RWPE1 (cell line): ENCODE results near the gene TMEM238.
"Not testable (repeated sequence)": the region's sequence is repeated elsewhere in the genome, so short reads cannot be mapped to it uniquely, and the experiment has no call there.

Source experiments
- CTCF ChIA-PET: fragments of 350-600 bp; sonication (Branson Sonifier 250); formaldehyde crosslinking; extraction: SDS; loops from one replicate; lab custom pipeline; 2021; lab: Yijun Ruan, JAX
- POLR2A ChIA-PET: fragments of 400-600 bp; formaldehyde crosslinking; extraction: SDS; loops from one replicate; lab custom pipeline; 2020; ENCODE audit warnings: antibody characterized with exemption; ENCODE audit not compliant: low non-redundant PET; lab: Yijun Ruan, JAX
- DNase-seq: peaks from one replicate; pipeline ENCODE4 v3.0.0; 2012; ENCODE audit warnings: low spot score
- H3K27ac ChIP-seq: fragments of 450-650 bp; 2 replicates; pipeline ENCODE4 v1.5.1; 2017
- TF ChIP-seq, protein P1 (sequence below): fragments of 450-650 bp; conservative IDR thresholded peaks from 2 replicates; pipeline ENCODE4 v1.5.1; 2017; ENCODE audit warnings: low read depth, mild to moderate bottlenecking

Gene TMEM238

DNA sequence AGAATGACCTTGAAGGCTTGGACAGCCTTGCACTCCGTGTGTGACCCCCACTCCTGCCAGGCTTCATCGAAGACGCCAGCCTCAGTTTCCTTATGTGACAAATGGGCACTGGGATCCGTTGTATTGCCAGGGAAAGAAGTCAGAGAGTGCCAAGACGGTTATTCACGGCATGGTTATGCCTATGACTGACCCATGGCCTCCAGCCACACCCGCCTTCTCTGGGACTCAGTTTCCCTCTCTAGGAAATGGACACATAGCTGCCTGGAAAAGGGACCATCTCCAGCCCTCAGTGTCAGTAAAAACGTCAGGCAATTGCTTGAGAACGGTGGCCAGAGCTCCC, 24.4 kb upstream of the TMEM238 start:
- H3K27ac ChIP-seq, result peak overlapping the region; percentile 97
- ChIA-PET POLR2A (no interaction called here), CTCF (interaction anchor here (0.7 to 1.0 kb wide), 2 partner anchors 13 to 29 kb away, joined by 3 to 6 read pairs; no protein-coding TSS in a partner anchor)
- TF ChIP-seq, protein P1, sequence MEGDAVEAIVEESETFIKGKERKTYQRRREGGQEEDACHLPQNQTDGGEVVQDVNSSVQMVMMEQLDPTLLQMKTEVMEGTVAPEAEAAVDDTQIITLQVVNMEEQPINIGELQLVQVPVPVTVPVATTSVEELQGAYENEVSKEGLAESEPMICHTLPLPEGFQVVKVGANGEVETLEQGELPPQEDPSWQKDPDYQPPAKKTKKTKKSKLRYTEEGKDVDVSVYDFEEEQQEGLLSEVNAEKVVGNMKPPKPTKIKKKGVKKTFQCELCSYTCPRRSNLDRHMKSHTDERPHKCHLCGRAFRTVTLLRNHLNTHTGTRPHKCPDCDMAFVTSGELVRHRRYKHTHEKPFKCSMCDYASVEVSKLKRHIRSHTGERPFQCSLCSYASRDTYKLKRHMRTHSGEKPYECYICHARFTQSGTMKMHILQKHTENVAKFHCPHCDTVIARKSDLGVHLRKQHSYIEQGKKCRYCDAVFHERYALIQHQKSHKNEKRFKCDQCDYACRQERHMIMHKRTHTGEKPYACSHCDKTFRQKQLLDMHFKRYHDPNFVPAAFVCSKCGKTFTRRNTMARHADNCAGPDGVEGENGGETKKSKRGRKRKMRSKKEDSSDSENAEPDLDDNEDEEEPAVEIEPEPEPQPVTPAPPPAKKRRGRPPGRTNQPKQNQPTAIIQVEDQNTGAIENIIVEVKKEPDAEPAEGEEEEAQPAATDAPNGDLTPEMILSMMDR, result no peak
- DNase-seq, result no peak

DNA sequence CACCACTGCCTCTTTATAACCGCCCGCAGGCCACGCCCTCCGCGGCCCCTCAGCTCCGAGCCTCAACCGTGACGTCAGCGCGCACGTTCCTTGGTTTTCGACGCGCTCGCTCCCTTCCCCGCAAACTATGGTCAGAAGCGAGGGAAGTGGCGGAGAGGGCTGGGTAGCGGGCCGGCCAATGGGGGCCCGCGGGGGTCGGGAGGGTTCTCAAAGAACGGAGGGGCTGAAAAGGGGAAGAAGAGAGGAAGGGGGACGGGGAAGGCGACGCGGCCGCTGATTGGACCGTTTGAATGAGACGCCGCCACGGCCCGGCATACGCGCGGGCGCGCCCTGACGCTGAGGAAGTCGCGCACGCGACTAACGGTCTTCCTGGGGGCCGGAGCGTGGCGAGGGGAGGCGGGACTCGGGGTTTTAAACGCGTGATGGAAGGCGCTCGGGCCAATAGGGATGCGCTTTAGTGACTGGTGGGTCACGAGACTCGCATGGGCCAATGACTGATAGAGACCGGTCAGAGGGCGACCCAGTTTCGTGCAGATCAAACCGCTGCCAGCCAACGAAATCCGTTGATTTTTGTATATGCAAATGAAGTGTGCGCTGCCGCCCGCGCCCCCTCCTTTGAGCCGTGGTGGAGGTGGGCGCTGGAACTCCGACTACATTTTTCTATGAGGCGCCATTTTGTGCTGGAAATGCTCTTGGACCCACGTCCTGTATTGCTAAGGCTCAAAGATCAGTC, 23.9 kb upstream of the TMEM238 start:
- DNase-seq, result peak; percentile 100
- CTCF ChIA-PET, result interaction anchor here (0.7 to 1.0 kb wide), 2 partner anchors 14 to 29 kb away, joined by 3 to 6 read pairs; no protein-coding TSS in a partner anchor
- TF ChIP-seq, protein P1, result no peak
- POLR2A ChIA-PET, result interaction anchor here (0.6 to 1.5 kb wide), 3 partner anchors 20 to 29 kb away, joined by 3 to 6 read pairs (median 4); partner anchors contain the start of gene TMEM238
- H3K27ac ChIP-seq, result peak overlapping the region; percentile 97

DNA sequence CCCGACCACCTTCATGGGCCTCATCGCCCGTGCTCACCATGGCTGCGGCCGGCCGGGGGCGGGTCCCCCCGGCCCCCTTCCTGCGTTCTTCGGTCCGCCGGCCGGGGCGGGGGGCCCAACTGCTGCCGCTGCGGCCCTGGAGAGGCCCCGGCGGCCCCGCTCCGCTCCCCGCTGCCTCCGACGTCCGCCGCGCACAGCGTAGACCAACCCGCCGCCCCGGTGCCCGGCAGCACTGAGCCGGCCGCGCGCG, 23.4 kb upstream of the TMEM238 start, which contains the start of gene UBE2S:
TSS of gene UBE2S (minus strand) at position 239 of the 250 bp plus-strand sequence. CDS start at position 40, 199 bp downstream.
- H3K27ac ChIP-seq, result peak within 1 kb of the TSS; percentile 97
- POLR2A ChIA-PET, result interaction anchor here (0.6 to 1.5 kb wide), 4 partner anchors 20 to 71 kb away, joined by 3 to 6 read pairs (median 4); partner anchors contain the start of gene TMEM238
- CTCF ChIA-PET, DNase-seq: not testable (repeated sequence)

DNA sequence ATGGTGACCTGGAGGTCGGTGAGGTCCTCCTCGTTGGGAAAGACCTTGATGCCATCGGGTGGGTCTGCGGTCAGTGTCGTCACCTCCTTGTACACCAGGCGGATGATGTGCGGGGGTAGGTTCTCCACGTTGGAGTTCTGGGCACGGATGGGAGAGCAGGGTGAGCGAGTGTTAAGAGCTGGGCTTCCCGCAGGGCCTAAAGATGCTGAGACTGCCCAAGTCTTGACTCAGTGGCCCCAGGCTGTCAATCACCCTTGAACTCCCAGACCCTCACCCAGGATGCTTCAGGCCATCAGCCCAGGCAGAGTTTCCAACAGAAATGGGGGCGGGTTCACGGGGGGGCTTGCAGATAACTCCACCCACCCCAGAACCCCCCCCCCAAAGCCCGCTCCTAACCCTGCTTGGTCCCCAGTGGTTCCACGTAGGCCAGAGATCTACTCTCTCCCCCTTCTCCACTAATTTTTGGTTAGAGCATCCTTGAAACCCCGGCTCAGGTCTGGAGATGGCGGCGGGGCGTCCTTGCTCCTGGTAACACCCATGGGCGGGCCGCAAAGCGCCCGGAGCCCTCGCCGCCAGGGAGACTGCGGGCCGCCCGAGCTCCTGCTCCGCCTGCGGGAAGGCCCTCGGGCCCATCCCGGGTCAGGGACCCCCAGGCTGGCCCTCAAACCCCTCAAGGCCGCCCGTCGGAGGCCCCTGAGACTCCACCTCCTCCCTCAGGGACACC, 22.9 kb upstream of the TMEM238 start:
- DNase-seq, result peak; percentile 34
- H3K27ac ChIP-seq, result peak overlapping the region; percentile 97
- POLR2A ChIA-PET, result interaction anchor here (0.6 to 1.5 kb wide), 5 partner anchors 19 to 218 kb away, joined by 3 to 6 read pairs (median 3); partner anchors contain the start of gene TMEM238
- CTCF ChIA-PET, result interaction anchor here (0.7 kb wide), 1 partner anchor 319 kb away, joined by 3 read pairs; no protein-coding TSS in a partner anchor
- TF ChIP-seq, protein P1, result no peak

DNA sequence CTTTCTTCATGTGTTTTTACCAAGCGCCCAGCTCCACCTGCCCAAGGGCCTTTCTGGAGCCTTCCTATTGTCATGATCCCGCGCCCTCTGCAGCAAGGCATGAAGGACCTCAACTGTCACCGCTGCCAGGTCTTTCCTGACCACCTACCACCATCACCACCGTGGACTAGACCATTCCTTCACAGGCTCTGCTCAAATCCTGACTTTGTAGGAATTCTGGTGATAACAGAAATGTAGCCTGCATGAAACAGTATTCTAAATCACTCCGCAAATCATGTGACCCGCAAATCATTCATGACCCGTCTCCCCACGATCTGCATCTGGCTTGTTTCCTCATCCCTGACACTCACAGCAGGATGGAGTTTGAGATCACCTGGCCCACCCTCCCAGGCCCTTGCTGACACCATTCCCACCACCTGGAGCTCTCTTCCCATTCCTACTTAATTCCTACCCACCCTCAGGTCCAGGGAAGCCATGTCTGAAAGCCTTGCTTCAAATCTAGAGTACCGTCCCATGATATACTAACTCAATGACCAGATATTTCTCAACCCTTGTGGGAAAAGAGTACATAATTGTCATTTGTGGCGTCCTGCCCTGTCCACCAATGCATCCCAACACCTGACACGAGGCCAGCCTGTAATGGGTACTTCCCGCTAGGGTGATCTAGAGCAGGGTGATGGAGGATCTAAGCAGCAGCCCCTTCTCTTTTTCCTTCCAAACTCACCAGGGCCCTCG, 22.2 kb upstream of the TMEM238 start:
- CTCF ChIA-PET, result interaction anchor here (0.7 kb wide), 1 partner anchor 318 kb away, joined by 3 read pairs; no protein-coding TSS in a partner anchor
- TF ChIP-seq, protein P1, result no peak
- no peak for DNase-seq
- POLR2A ChIA-PET, result interaction anchor here (0.6 to 1.5 kb wide), 2 partner anchors 18 to 193 kb away, joined by 4 to 6 read pairs; partner anchors contain the start of gene FIZ1
- peak overlapping the region; percentile 97 for H3K27ac ChIP-seq

DNA sequence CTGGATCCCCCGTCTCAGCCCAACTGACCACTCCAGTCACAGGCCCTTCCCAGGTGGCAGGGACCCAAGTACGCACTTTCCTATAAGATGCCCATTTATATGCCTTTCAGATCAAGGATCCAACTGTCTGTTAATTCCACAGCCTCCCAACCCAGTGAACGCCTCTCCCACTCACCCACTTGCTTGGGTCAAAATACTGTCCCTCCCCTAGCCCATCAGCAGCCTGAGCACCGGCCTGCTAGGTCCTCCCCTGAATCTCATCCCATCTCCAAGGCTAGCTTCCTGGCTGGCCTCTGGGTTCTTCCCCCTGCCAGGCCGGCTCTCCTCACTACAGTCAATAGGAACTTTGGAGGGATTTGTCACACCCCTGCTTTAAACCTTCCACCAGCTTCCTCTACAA, 21.5 kb upstream of the TMEM238 start:
- ChIA-PET POLR2A (interaction anchor here (0.6 kb wide), 1 partner anchor 194 kb away, joined by 4 read pairs; the partner anchor contains the start of gene FIZ1), CTCF (no interaction called here)
- no peak for DNase-seq
- H3K27ac ChIP-seq, result peak overlapping the region; percentile 97
- TF ChIP-seq, protein P1, result no peak
